MCF 10A (cell line): Measurements from ENCODE around the gene DUSP8. TPM values are rescaled to one million over a fixed set of nuclear protein-coding genes. Genes with fewer than 3 reads are reported as not detected.

Experiments used
- BruUV-seq: library from RNA; stranded (reverse); fragments of 400-500 nt; replicated peaks from 2 replicates; lab custom pipeline; 2021; lab: Mats Ljungman, UMichigan
- CTCF ChIA-PET: fragments of 300-600 bp; sonication (Branson Sonifier 250); formaldehyde crosslinking; extraction: SDS; loops from one replicate; lab custom pipeline; 2021; ENCODE audit warnings: antibody characterized with exemption, inconsistent platforms; lab: Yijun Ruan, JAX
- POLR2A ChIA-PET: fragments of 300-600, 350-650 bp; sonication (Branson Sonifier 250); formaldehyde crosslinking; extraction: SDS; loops from one replicate; lab custom pipeline; 2020; ENCODE audit warnings: antibody characterized with exemption, inconsistent platforms; lab: Yijun Ruan, JAX
- DNase-seq: peaks from one replicate; pipeline ENCODE4 v3.0.0-alpha.2; 2018; ENCODE audit not compliant: unreplicated experiment
- H3K27ac Mint-ChIP-seq: one replicate; pipeline ENCODE4 v1.8.0; 2022; ENCODE audit warnings: mild to moderate bottlenecking, low read depth, mixed read lengths; ENCODE audit not compliant: unreplicated experiment
- H3K27me3 Mint-ChIP-seq: one replicate; pipeline ENCODE4 v1.8.0; 2022; ENCODE audit warnings: mixed read lengths; ENCODE audit not compliant: insufficient read depth, unreplicated experiment
- H3K36me3 Mint-ChIP-seq: one replicate; pipeline ENCODE4 v1.8.0; 2022; ENCODE audit warnings: mild to moderate bottlenecking, moderate library complexity, mixed read lengths; ENCODE audit not compliant: insufficient read depth, unreplicated experiment
- H3K4me1 Mint-ChIP-seq: one replicate; pipeline ENCODE4 v1.8.0; 2022; ENCODE audit warnings: mixed read lengths; ENCODE audit not compliant: insufficient read depth, unreplicated experiment
- H3K4me3 Mint-ChIP-seq: one replicate; pipeline ENCODE4 v1.8.0; 2022; ENCODE audit warnings: mild to moderate bottlenecking, moderate library complexity, mixed read lengths; ENCODE audit not compliant: unreplicated experiment
- H3K9me3 Mint-ChIP-seq: one replicate; pipeline ENCODE4 v1.8.0; 2022; ENCODE audit warnings: mixed read lengths; ENCODE audit not compliant: unreplicated experiment
- CTCF ChIP-seq: fragments of 200-600 bp; IDR thresholded peaks from one replicate; pipeline ENCODE4 v1.8.0; 2022; ENCODE audit warnings: antibody characterized with exemption, mild to moderate bottlenecking; ENCODE audit not compliant: unreplicated experiment
- intact Hi-C: fragments of 100-400 bp; cut with micrococcal nuclease; formaldehyde crosslinking; loops from 2 replicates; pipeline ENCODE4 v1.14.1; 2022
- total RNA-seq: library from RNA; stranded (reverse); gene quantifications from 2 replicates; pipeline ENCODE4 v1.2.3, GENCODE V29; 2022

DUSP8 gene
- total RNA-seq, 1 experiment from 2014 or later, result 17.6 TPM

GRCh38 chr11:1563697-1564534 lies 8.2 kb downstream of the DUSP8 start:
- Mint-ChIP-seq H3K4me3 (no peak overlapping the region), H3K4me1 (peaks cover 16% of the 10 kb centered on the region), H3K27me3 (no peaks in the 10 kb centered on the region), H3K9me3 (no peaks in the 10 kb centered on the region), H3K36me3 (no peaks in the 10 kb centered on the region), H3K27ac (no peak overlapping the region)
- ChIA-PET CTCF (interaction anchor here (0.6 to 5.5 kb wide), 5 partner anchors 11 to 266 kb away, joined by 3 to 26 read pairs (median 3); no protein-coding TSS in a partner anchor), POLR2A (no interaction called here)
- intact Hi-C loops, result no loop called here
- DNase-seq, result no peak
- BruUV-seq, result no TSS peak
- TF ChIP-seq CTCF, result no peak

GRCh38 chr11:1563149-1563638 lies 8.9 kb downstream of the DUSP8 start:
- H3K4me3 Mint-ChIP-seq, result no peak overlapping the region
- no TSS peak for BruUV-seq
- H3K36me3 Mint-ChIP-seq, result no peaks in the 10 kb centered on the region
- ChIA-PET POLR2A (no interaction called here), CTCF (interaction anchor here (0.6 to 5.5 kb wide), 3 partner anchors 12 to 267 kb away, joined by 3 to 26 read pairs (median 3); no protein-coding TSS in a partner anchor)
- H3K9me3 Mint-ChIP-seq, result no peaks in the 10 kb centered on the region
- H3K27ac Mint-ChIP-seq, result no peak overlapping the region
- H3K4me1 Mint-ChIP-seq, result peaks cover 21% of the 10 kb centered on the region
- intact Hi-C loops, result no loop called here
- DNase-seq, result no peak
- H3K27me3 Mint-ChIP-seq, result no peaks in the 10 kb centered on the region
- no peak for TF ChIP-seq CTCF

GRCh38 chr11:1562469-1563148 lies 9.5 kb downstream of the DUSP8 start:
- no peak for TF ChIP-seq CTCF
- H3K4me3 Mint-ChIP-seq, result no peak overlapping the region
- BruUV-seq, result no TSS peak
- no peak overlapping the region for H3K27ac Mint-ChIP-seq
- DNase-seq, result no peak
- no peaks in the 10 kb centered on the region for H3K27me3 Mint-ChIP-seq
- POLR2A ChIA-PET, result no interaction called here
- CTCF ChIA-PET, result interaction anchor here (0.6 to 5.5 kb wide), 3 partner anchors 12 to 268 kb away, joined by 3 to 26 read pairs (median 3); no protein-coding TSS in a partner anchor
- H3K4me1 Mint-ChIP-seq, result peaks cover 23% of the 10 kb centered on the region
- H3K36me3 Mint-ChIP-seq, result no peaks in the 10 kb centered on the region
- intact Hi-C loops, result no loop called here
- no peaks in the 10 kb centered on the region for H3K9me3 Mint-ChIP-seq

DNA sequence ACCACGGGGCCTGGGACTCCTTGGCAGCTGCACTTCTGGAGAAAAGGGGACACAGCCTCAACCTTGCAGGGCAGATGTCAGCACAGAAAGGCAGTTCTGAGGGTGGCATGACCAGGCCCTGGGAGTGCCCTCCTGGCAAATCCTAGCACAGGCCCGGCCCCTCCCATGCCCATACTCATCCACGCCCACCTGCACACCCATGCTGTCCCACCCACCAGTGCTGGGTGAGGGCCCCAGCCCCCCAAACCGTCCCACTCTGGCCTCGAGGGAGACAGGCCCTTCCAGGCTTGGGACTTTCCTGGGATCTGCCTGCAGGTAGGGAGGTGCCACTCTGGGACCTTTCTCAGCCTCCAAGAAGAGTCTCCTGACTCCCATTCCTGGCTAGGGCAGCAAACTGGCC lies 10.1 kb downstream of the DUSP8 start:
- peaks cover 25% of the 10 kb centered on the region for H3K4me1 Mint-ChIP-seq
- POLR2A ChIA-PET, result no interaction called here
- H3K36me3 Mint-ChIP-seq, result no peaks in the 10 kb centered on the region

More for the DNA sequence above, 10.1 kb downstream of the DUSP8 start:
- H3K27me3 Mint-ChIP-seq, result no peaks in the 10 kb centered on the region
- TF ChIP-seq CTCF, result no peak
- intact Hi-C loops, result no loop called here
- DNase-seq, result no peak
- no TSS peak for BruUV-seq
- no peak overlapping the region for H3K27ac Mint-ChIP-seq
- CTCF ChIA-PET, result interaction anchor here (5.5 kb wide), 1 partner anchor 13 kb away, joined by 26 read pairs; no protein-coding TSS in a partner anchor
- H3K4me3 Mint-ChIP-seq, result no peak overlapping the region
- H3K9me3 Mint-ChIP-seq, result no peaks in the 10 kb centered on the region
